GM21447 (cell line): ENCODE measurements around the gene VTI1A.
"Not testable (repeated sequence)": the region's sequence is repeated elsewhere in the genome, so short reads cannot be mapped to it uniquely, and the experiment has no call there.

ENCODE experiments used
- ATAC-seq: cut with Tn5 transposase; IDR thresholded peaks from one replicate; pipeline ENCODE4 v1.9.1; 2021; ENCODE audit not compliant: unreplicated experiment

Gene VTI1A

GRCh38 chr10:112454910-112455779 is 8.1 kb downstream of the VTI1A start:
- no peak for ATAC-seq

- no peak for ATAC-seq
Observed at GRCh38 chr10:112456533-112456932, 9.5 kb downstream of the VTI1A start.

- no peak for ATAC-seq
Observed at GRCh38 chr10:112460366-112460765, 13.4 kb downstream of the VTI1A start.

GRCh38 chr10:112461029-112461887 is 14.2 kb downstream of the VTI1A start:
- ATAC-seq, result no peak

- not testable (repeated sequence) for ATAC-seq
Observed at GRCh38 chr10:112464074-112464473, 17.1 kb downstream of the VTI1A start.

- ATAC-seq, result no peak
Observed at GRCh38 chr10:112465299-112465883, 18.4 kb downstream of the VTI1A start.

GRCh38 chr10:112466802-112467201 is 19.8 kb downstream of the VTI1A start:
- no peak for ATAC-seq

GRCh38 chr10:112467541-112468075 is 20.6 kb downstream of the VTI1A start:
- no peak for ATAC-seq

- peak; percentile 70 for ATAC-seq
Observed at GRCh38 chr10:112471878-112472487, 25.0 kb downstream of the VTI1A start.

GRCh38 chr10:112475575-112476218 is 28.7 kb downstream of the VTI1A start:
- no peak for ATAC-seq

GRCh38 chr10:112481602-112482001 is 34.6 kb downstream of the VTI1A start:
- ATAC-seq, result no peak

- ATAC-seq, result no peak
Observed at GRCh38 chr10:112484399-112484798, 37.4 kb downstream of the VTI1A start.

GRCh38 chr10:112487964-112488363 is 40.9 kb downstream of the VTI1A start:
- ATAC-seq, result no peak

- no peak for ATAC-seq
Observed at GRCh38 chr10:112490545-112490944, 43.5 kb downstream of the VTI1A start.

- ATAC-seq, result no peak
Observed at GRCh38 chr10:112491144-112491543, 44.1 kb downstream of the VTI1A start.

GRCh38 chr10:112492736-112493135 is 45.7 kb downstream of the VTI1A start:
- no peak for ATAC-seq

GRCh38 chr10:112497347-112497950 is 50.4 kb downstream of the VTI1A start:
- no peak for ATAC-seq

- ATAC-seq, result no peak
Observed at GRCh38 chr10:112498806-112499205, 51.8 kb downstream of the VTI1A start.

GRCh38 chr10:112499985-112500384 is 53.0 kb downstream of the VTI1A start:
- not testable (repeated sequence) for ATAC-seq

GRCh38 chr10:112502536-112502935 is 55.5 kb downstream of the VTI1A start:
- no peak for ATAC-seq
